Measurements from ENCODE around the gene FLNA.

DNA sequence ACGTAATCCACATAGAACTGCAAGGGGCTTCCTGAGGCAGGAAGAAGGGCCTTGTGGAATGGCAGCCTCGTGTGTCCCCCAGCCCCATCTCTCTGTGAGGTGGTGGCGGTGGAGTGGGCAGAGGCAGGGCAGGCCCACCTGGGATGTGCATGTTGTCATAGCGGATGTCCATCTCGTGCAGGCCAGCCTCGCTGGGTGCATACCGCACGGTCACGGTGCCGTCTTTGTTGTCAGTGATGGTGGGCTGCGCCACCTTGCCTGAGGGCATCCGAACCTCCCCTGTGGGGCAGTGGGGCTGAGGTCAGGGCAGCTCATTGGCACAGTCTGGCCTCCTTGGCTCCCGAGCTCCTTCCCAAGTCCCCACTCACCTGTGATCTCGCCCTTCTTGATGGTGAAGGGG lies 20.4 kb downstream of the FLNA start:
- TF ChIP-seq, protein P1, sequence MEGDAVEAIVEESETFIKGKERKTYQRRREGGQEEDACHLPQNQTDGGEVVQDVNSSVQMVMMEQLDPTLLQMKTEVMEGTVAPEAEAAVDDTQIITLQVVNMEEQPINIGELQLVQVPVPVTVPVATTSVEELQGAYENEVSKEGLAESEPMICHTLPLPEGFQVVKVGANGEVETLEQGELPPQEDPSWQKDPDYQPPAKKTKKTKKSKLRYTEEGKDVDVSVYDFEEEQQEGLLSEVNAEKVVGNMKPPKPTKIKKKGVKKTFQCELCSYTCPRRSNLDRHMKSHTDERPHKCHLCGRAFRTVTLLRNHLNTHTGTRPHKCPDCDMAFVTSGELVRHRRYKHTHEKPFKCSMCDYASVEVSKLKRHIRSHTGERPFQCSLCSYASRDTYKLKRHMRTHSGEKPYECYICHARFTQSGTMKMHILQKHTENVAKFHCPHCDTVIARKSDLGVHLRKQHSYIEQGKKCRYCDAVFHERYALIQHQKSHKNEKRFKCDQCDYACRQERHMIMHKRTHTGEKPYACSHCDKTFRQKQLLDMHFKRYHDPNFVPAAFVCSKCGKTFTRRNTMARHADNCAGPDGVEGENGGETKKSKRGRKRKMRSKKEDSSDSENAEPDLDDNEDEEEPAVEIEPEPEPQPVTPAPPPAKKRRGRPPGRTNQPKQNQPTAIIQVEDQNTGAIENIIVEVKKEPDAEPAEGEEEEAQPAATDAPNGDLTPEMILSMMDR (IDR thresholded peaks at IDR 0.05; ENCODE audit: insufficient read depth, low read length) = no peak
- TF ChIP-seq POLR2AphosphoS5 (IDR thresholded peaks at IDR 0.05; ENCODE audit: low read depth) = no peak
- TF ChIP-seq, protein P2, sequence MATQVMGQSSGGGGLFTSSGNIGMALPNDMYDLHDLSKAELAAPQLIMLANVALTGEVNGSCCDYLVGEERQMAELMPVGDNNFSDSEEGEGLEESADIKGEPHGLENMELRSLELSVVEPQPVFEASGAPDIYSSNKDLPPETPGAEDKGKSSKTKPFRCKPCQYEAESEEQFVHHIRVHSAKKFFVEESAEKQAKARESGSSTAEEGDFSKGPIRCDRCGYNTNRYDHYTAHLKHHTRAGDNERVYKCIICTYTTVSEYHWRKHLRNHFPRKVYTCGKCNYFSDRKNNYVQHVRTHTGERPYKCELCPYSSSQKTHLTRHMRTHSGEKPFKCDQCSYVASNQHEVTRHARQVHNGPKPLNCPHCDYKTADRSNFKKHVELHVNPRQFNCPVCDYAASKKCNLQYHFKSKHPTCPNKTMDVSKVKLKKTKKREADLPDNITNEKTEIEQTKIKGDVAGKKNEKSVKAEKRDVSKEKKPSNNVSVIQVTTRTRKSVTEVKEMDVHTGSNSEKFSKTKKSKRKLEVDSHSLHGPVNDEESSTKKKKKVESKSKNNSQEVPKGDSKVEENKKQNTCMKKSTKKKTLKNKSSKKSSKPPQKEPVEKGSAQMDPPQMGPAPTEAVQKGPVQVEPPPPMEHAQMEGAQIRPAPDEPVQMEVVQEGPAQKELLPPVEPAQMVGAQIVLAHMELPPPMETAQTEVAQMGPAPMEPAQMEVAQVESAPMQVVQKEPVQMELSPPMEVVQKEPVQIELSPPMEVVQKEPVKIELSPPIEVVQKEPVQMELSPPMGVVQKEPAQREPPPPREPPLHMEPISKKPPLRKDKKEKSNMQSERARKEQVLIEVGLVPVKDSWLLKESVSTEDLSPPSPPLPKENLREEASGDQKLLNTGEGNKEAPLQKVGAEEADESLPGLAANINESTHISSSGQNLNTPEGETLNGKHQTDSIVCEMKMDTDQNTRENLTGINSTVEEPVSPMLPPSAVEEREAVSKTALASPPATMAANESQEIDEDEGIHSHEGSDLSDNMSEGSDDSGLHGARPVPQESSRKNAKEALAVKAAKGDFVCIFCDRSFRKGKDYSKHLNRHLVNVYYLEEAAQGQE (IDR thresholded peaks at IDR 0.05; ENCODE audit: insufficient replicate concordance, low read depth) = no peak

Data from HL-60 (cell line).